GM12878 (cell line): ENCODE results near the gene C2orf92. TPM values are rescaled to one million over a fixed set of nuclear protein-coding genes. Genes with fewer than 3 reads are reported as not detected.

Experiments
- ATAC-seq: fragments of 200-7000 bp; cut with Tn5 transposase; 3 replicates; pipeline ENCODE4 v1.9.1; 2020; ENCODE audit warnings: mild to moderate bottlenecking, moderate library complexity
- BruUV-seq: library from RNA; stranded (reverse); fragments of 400-500 nt; replicated peaks from 2 replicates; lab custom pipeline; 2021; lab: Mats Ljungman, UMichigan
- CTCF ChIA-PET: fragments of 300-600 bp; sonication (Branson Sonifier 250); formaldehyde crosslinking; extraction: SDS; loops from one replicate; lab custom pipeline; 2021; ENCODE audit warnings: inconsistent platforms; lab: Yijun Ruan, JAX
- POLR2A ChIA-PET: fragments of 350-600 bp; formaldehyde crosslinking; extraction: SDS; loops from one replicate; lab custom pipeline; 2021; ENCODE audit warnings: inconsistent platforms; lab: Charles Lee
- RAD21 ChIA-PET: fragments of 300-600 bp; sonication (Branson Sonifier 250); formaldehyde crosslinking; loops from one replicate; lab custom pipeline; 2023; ENCODE audit warnings: antibody characterized with exemption; ENCODE audit not compliant: unreplicated experiment; lab: Charles Lee
- SMC1A ChIA-PET: fragments of 300-600 bp; sonication (Branson Sonifier 250); formaldehyde crosslinking; loops from one replicate; lab custom pipeline; 2023; ENCODE audit not compliant: unreplicated experiment, uncharacterized antibody; lab: Charles Lee
- DNase-seq: peaks from one replicate; pipeline ENCODE4 v3.0.0-alpha.2; 2011; ENCODE audit warnings: low read depth, low spot score
- FAIRE-seq: peaks from 3 replicates; lab custom pipeline; 2011; peaks lifted over from hg19 to GRCh38; lab: Jason Lieb, UNC
- H2AFZ ChIP-seq: 2 replicates; pipeline ENCODE4 v1.6.0; 2011; ENCODE audit warnings: low read depth, low read length, control low read depth; ENCODE audit not compliant: control insufficient read depth
- H3K27ac ChIP-seq: 2 replicates; pipeline ENCODE4 v1.5.1; 2011; ENCODE audit warnings: control low read depth; ENCODE audit not compliant: control insufficient read depth, insufficient read depth
- H3K27me3 ChIP-seq, 2 experiments: replicated peaks in 1 of 2; 2 replicates each; pipeline versions ENCODE4 v1.6.0 to v1.6.1; 2011; ENCODE audit warnings: low read length in 1 of 2; ENCODE audit not compliant: control insufficient read depth in 2 of 2, insufficient read depth in 2 of 2
- H3K36me3 ChIP-seq, 2 experiments: 2 replicates each; pipeline ENCODE4 v1.5.1; 2011; ENCODE audit warnings: low read length in 1 of 2; ENCODE audit not compliant: control insufficient read depth in 2 of 2, insufficient read depth in 2 of 2
- H3K4me1 ChIP-seq: 2 replicates; pipeline ENCODE4 v1.6.1; 2011; ENCODE audit warnings: mild to moderate bottlenecking, low read length, moderate library complexity, mixed read lengths; ENCODE audit not compliant: control insufficient read depth, insufficient read depth
- H3K4me2 ChIP-seq: 2 replicates; pipeline ENCODE4 v1.6.0; 2011; ENCODE audit warnings: control low read depth; ENCODE audit not compliant: control insufficient read depth, insufficient read depth
- H3K4me3 ChIP-seq: fragments of 200-600 bp; sonication (generic); 2 replicates; pipeline ENCODE4 v1.5.1; 2016
- H3K79me2 ChIP-seq: 2 replicates; pipeline ENCODE4 v1.6.0; 2011; ENCODE audit warnings: low read length; ENCODE audit not compliant: control insufficient read depth, insufficient read depth
- H3K9ac ChIP-seq: 2 replicates; pipeline ENCODE4 v1.8.0; 2011; ENCODE audit warnings: low read length, control low read depth, mixed read lengths; ENCODE audit not compliant: control insufficient read depth, insufficient read depth
- H3K9me3 ChIP-seq: replicated peaks from 3 replicates; pipeline ENCODE4 v1.5.1; 2011; ENCODE audit warnings: mild to moderate bottlenecking, low read length; ENCODE audit not compliant: control insufficient read depth, insufficient read depth
- H4K20me1 ChIP-seq: 2 replicates; pipeline ENCODE4 v1.6.0; 2011; ENCODE audit not compliant: control insufficient read depth, insufficient read depth
- BCLAF1 ChIP-seq: fragments of 450-650 bp; IDR thresholded peaks from 2 replicates; pipeline ENCODE4 v1.6.1; 2017; ENCODE audit warnings: antibody characterized with exemption, mild to moderate bottlenecking, moderate library complexity
- JUND ChIP-seq: IDR thresholded peaks from 2 replicates; pipeline ENCODE4 v1.6.1; 2012; ENCODE audit warnings: low read depth, mild to moderate bottlenecking, low read length, improper control_type of control experiment, moderate library complexity
- LARP7 ChIP-seq: fragments of 450-650 bp; IDR thresholded peaks from 2 replicates; pipeline ENCODE4 v1.6.1; 2017; ENCODE audit warnings: mild to moderate bottlenecking
- POLR2AphosphoS2 ChIP-seq: IDR thresholded peaks from 2 replicates; pipeline ENCODE4 v1.6.1; 2011; ENCODE audit warnings: low read depth, mild to moderate bottlenecking, low read length, improper control_type of control experiment, moderate library complexity
- RB1 ChIP-seq: fragments of 450-650 bp; formaldehyde crosslinking; IDR thresholded peaks from 2 replicates; pipeline ENCODE4 v1.6.1; 2017; ENCODE audit warnings: mild to moderate bottlenecking, borderline replicate concordance
- WRNIP1 ChIP-seq: IDR thresholded peaks from 2 replicates; pipeline ENCODE4 v1.6.1; 2011; ENCODE audit warnings: low read depth, low read length, improper control_type of control experiment, borderline replicate concordance
- ZSCAN29 ChIP-seq: fragments of 450-650 bp; IDR thresholded peaks from 2 replicates; pipeline ENCODE4 v1.6.1; 2017; ENCODE audit warnings: mild to moderate bottlenecking, moderate library complexity
- WGBS: methylation state at CpG from one replicate; pipeline ENCODE4 v1.1.6; 2016; ENCODE audit warnings: low lambda C conversion rate; ENCODE audit not compliant: insufficient replicate concordance, insufficient coverage; ENCODE audit errors: missing lambda C conversion rate; 5-methylcytosine and 5-hydroxymethylcytosine counted together
- in situ Hi-C: fragments of 300-500 bp; cut with MboI; formaldehyde crosslinking; loops from 9 replicates; pipeline ENCODE4 v1.14.3; 2018; ENCODE audit warnings: mixed read lengths
- intact Hi-C: fragments of 100-400 bp; cut with micrococcal nuclease; formaldehyde crosslinking; loops from one replicate; pipeline ENCODE4 v1.14.2; 2022; ENCODE audit not compliant: unreplicated experiment
- polyA plus RNA-seq, 11 experiments: library from polyadenylated mRNA; depleted of rRNA in 4 of 11; unstranded in 6 of 11; stranded (reverse) in 5 of 11; fragments of >200 nt; fragmentation: Nextera tagmentation in 4 of 11; fragmentation: Illumina TruSeq in 1 of 11; extraction: Ambion mirVana in 4 of 11; extraction: Trizol in 1 of 11; gene quantifications; 1 replicate in 1 of 11; 2 replicates in 10 of 11; pipeline versions ENCODE4 v1.2.1 to v1.2.3, GENCODE V29; 2011 to 2016; ENCODE audit warnings: inconsistent platforms in 2 of 11, missing spikeins in 2 of 11, low read depth in 1 of 11
- total RNA-seq, 4 experiments: library from RNA; depleted of rRNA in 3 of 4; stranded (reverse); fragments of >200 nt in 3 of 4; fragmentation: Illumina TruSeq in 1 of 4; extraction: Trizol in 1 of 4; gene quantifications; 2 replicates each; pipeline versions ENCODE4 v1.2.1 to v1.2.3, GENCODE V29; 2013 to 2021
- TF ChIP-seq, protein P1 (sequence below): fragments of 150-350 bp; IDR thresholded peaks from 2 replicates; pipeline ENCODE4 v1.6.1; 2014; ENCODE audit warnings: mild to moderate bottlenecking, low read depth, low read length
- TF ChIP-seq, protein P2 (sequence below): fragments of 450-650 bp; IDR thresholded peaks from 2 replicates; pipeline ENCODE4 v1.6.1; 2017; ENCODE audit warnings: mild to moderate bottlenecking, moderate library complexity
- TF ChIP-seq, protein P3 (sequence below): fragments of 450-650 bp; IDR thresholded peaks from 2 replicates; pipeline ENCODE4 v1.6.1; 2017; ENCODE audit warnings: mild to moderate bottlenecking, moderate library complexity

C2orf92 gene
- total and polyA plus RNA-seq, 10 of the 15 experiments (the other 5 are each of a cell fraction or from before 2014, with no cell fraction given) = 0.40 to 10.1 (median 3.7) TPM

DNA sequence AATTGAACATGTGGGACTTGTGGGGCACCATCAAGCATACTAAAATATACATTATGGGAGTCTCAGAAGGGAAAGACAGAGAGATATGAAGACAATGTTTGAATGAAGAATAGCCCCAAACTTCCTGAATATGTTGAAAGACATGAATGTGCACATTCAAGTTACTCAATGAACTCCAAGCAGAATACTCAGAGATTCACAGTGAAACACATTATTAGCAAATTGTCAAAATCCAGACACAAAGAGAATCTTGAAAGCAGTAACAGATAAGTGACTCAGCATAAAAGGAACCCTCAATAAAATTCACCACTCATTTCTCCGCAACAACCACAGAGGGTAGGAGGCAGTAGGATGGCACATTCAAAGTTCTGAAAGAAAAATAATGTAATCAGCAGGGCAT is 8.8 kb downstream of the C2orf92 start:
- H4K20me1 ChIP-seq = no peaks in the 10 kb centered on the region
- ChIA-PET CTCF (interaction anchor here (2.2 kb wide), 1 partner anchor 87 kb away, joined by 7 read pairs; no protein-coding TSS in a partner anchor), RAD21 (interaction anchor here (0.8 kb wide), 1 partner anchor 88 kb away, joined by 3 read pairs; the partner anchor contains the start of gene ANKRD36B), SMC1A (no interaction called here), POLR2A (interaction anchor here (1.0 kb wide), 1 partner anchor 33 kb away, joined by 3 read pairs; the partner anchor contains the start of gene COX5B)
- FAIRE-seq (peak; percentile 44), DNase-seq (no peak), ATAC-seq (no peak)
- H3K9ac ChIP-seq = no peak overlapping the region
- H3K79me2 ChIP-seq = no peaks in the 10 kb centered on the region
- in situ Hi-C loops (no loop called here), intact Hi-C loops (no loop called here)
- no peaks in the 10 kb centered on the region for H3K36me3 ChIP-seq
- no peak overlapping the region for H3K4me2 ChIP-seq
- no peaks in the 10 kb centered on the region; the same call in 2 of the 3 replicates for H3K9me3 ChIP-seq
- H3K4me3 ChIP-seq = no peak overlapping the region
- H3K27me3 ChIP-seq = no peaks in the 10 kb centered on the region
- H2AFZ ChIP-seq = no peak overlapping the region
- 100% methylated on average over 1 of the region's 1 CpG for WGBS
- H3K4me1 ChIP-seq = peaks cover 7% of the 10 kb centered on the region
- no TSS peak for BruUV-seq
- no peak overlapping the region for H3K27ac ChIP-seq
- no peak for TF ChIP-seq WRNIP1
- no peak for TF ChIP-seq LARP7
- no peak for TF ChIP-seq POLR2AphosphoS2
- TF ChIP-seq, protein P1, sequence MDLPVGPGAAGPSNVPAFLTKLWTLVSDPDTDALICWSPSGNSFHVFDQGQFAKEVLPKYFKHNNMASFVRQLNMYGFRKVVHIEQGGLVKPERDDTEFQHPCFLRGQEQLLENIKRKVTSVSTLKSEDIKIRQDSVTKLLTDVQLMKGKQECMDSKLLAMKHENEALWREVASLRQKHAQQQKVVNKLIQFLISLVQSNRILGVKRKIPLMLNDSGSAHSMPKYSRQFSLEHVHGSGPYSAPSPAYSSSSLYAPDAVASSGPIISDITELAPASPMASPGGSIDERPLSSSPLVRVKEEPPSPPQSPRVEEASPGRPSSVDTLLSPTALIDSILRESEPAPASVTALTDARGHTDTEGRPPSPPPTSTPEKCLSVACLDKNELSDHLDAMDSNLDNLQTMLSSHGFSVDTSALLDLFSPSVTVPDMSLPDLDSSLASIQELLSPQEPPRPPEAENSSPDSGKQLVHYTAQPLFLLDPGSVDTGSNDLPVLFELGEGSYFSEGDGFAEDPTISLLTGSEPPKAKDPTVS = no peak
- no peak for TF ChIP-seq JUND
- TF ChIP-seq BCLAF1 = no peak
- TF ChIP-seq, protein P2, sequence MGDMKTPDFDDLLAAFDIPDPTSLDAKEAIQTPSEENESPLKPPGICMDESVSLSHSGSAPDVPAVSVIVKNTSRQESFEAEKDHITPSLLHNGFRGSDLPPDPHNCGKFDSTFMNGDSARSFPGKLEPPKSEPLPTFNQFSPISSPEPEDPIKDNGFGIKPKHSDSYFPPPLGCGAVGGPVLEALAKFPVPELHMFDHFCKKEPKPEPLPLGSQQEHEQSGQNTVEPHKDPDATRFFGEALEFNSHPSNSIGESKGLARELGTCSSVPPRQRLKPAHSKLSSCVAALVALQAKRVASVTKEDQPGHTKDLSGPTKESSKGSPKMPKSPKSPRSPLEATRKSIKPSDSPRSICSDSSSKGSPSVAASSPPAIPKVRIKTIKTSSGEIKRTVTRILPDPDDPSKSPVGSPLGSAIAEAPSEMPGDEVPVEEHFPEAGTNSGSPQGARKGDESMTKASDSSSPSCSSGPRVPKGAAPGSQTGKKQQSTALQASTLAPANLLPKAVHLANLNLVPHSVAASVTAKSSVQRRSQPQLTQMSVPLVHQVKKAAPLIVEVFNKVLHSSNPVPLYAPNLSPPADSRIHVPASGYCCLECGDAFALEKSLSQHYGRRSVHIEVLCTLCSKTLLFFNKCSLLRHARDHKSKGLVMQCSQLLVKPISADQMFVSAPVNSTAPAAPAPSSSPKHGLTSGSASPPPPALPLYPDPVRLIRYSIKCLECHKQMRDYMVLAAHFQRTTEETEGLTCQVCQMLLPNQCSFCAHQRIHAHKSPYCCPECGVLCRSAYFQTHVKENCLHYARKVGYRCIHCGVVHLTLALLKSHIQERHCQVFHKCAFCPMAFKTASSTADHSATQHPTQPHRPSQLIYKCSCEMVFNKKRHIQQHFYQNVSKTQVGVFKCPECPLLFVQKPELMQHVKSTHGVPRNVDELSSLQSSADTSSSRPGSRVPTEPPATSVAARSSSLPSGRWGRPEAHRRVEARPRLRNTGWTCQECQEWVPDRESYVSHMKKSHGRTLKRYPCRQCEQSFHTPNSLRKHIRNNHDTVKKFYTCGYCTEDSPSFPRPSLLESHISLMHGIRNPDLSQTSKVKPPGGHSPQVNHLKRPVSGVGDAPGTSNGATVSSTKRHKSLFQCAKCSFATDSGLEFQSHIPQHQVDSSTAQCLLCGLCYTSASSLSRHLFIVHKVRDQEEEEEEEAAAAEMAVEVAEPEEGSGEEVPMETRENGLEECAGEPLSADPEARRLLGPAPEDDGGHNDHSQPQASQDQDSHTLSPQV = no peak
- TF ChIP-seq RB1 = no peak
- no peak for TF ChIP-seq ZSCAN29
- TF ChIP-seq, protein P3, sequence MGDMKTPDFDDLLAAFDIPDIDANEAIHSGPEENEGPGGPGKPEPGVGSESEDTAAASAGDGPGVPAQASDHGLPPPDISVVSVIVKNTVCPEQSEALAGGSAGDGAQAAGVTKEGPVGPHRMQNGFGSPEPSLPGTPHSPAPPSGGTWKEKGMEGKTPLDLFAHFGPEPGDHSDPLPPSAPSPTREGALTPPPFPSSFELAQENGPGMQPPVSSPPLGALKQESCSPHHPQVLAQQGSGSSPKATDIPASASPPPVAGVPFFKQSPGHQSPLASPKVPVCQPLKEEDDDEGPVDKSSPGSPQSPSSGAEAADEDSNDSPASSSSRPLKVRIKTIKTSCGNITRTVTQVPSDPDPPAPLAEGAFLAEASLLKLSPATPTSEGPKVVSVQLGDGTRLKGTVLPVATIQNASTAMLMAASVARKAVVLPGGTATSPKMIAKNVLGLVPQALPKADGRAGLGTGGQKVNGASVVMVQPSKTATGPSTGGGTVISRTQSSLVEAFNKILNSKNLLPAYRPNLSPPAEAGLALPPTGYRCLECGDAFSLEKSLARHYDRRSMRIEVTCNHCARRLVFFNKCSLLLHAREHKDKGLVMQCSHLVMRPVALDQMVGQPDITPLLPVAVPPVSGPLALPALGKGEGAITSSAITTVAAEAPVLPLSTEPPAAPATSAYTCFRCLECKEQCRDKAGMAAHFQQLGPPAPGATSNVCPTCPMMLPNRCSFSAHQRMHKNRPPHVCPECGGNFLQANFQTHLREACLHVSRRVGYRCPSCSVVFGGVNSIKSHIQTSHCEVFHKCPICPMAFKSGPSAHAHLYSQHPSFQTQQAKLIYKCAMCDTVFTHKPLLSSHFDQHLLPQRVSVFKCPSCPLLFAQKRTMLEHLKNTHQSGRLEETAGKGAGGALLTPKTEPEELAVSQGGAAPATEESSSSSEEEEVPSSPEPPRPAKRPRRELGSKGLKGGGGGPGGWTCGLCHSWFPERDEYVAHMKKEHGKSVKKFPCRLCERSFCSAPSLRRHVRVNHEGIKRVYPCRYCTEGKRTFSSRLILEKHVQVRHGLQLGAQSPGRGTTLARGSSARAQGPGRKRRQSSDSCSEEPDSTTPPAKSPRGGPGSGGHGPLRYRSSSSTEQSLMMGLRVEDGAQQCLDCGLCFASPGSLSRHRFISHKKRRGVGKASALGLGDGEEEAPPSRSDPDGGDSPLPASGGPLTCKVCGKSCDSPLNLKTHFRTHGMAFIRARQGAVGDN = no peak
